Measurements from ENCODE around the gene ADRA1B. TPM values are rescaled to one million over a fixed set of nuclear protein-coding genes. Genes with fewer than 3 reads are reported as not detected.

ADRA1B gene
- total and polyA plus RNA-seq, 2 donors (not counting 3 experiments of a cell fraction or from before 2014, with no cell fraction given) = 0.77 TPM; not detected in 1

DNA sequence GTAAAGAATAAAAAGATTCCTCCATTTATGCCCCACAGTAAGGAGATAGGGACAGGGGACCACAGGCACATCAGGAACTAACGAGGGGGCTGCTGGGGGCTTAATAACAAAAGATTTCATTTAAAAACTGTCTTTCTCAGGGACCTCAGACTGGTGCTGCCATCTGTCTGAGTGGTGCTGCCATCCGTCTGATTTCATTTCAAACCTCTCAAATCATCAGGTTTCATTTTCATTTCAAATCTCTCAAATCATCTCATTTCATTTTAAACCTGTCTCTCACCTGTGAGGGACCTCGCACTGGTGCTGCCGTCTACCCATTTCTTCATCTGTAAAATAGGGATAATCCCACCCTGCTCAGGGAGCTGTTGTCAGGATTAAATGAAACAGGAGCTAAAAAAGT is 45.9 kb downstream of the ADRA1B start:
- intact Hi-C loops (cut with micrococcal nuclease) = loop anchor here (10.0 kb wide), 1 partner anchor 187 kb away; no protein-coding TSS in a partner anchor
- CTCF ChIA-PET = interaction anchor here (0.7 to 1.6 kb wide), 5 partner anchors 11 to 805 kb away, joined by 3 to 6 read pairs (median 3); no protein-coding TSS in a partner anchor
- POLR2A ChIA-PET = interaction anchor here (0.6 to 0.7 kb wide), 2 partner anchors 621 to 787 kb away, joined by 3 read pairs; no protein-coding TSS in a partner anchor

DNA sequence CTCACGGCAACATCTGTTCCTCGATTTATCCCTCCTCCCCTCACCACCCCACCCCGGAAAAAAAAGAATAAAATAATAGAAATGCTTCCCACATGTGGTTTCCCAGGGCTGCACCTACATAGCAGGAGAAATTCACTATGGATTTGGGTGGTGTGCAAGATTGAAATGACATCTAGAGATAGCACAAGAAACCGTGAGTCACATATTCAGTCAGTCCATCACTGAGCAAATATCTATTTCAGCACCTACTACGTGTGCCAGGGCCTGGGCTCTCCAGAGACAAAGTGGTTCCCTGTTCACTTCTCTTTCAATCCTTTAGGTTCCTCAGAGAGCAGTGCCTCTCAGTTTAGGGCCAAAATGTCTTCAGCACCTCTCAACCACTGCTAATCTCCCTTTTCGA is 47.7 kb downstream of the ADRA1B start:
- no TSS peak for BruUV-seq (replicated peaks)

More for the DNA sequence above, 45.9 kb downstream of the ADRA1B start:
- Histone ChIP-seq H3K27me3 (ENCODE audit: control insufficient read depth in 2 of 2, insufficient read depth in 2 of 2, low read length in 2 of 2) (peaks cover 3 to 6% of the 10 kb centered on the region in 2 experiments), H3K9ac (replicated peaks; ENCODE audit: extremely low read depth, insufficient read depth, low read length) (no peak overlapping the region), H3K4me3 (replicated peaks in 1 of 3; ENCODE audit: insufficient read depth in 1 of 3, low read depth in 1 of 3, low read length in 3 of 3) (no peak overlapping the region), H3K27ac (ENCODE audit: insufficient read depth, low read depth, low read length) (no peak overlapping the region), H4K20me1 (replicated peaks; ENCODE audit: control insufficient read depth, extremely low read depth, insufficient read depth, low read length) (no peaks in the 10 kb centered on the region), H2AFZ (ENCODE audit: low read depth, low read length) (no peak overlapping the region), H3K4me2 (ENCODE audit: insufficient read depth, low read length) (no peak overlapping the region), H3K36me3 (ENCODE audit: control insufficient read depth in 2 of 2, extremely low read depth in 1 of 2, insufficient read depth in 2 of 2, low read length in 2 of 2) (no peaks in the 10 kb centered on the region), H3K79me2 (ENCODE audit: control insufficient read depth, insufficient read depth, low read length) (no peaks in the 10 kb centered on the region), H3K4me1 (ENCODE audit: control insufficient read depth, extremely low read depth, insufficient read depth, low read length) (no peaks in the 10 kb centered on the region), H3K9me1 (replicated peaks; ENCODE audit: control insufficient read depth, extremely low read depth, insufficient read depth, low read length) (no peaks in the 10 kb centered on the region), H3K9me3 (replicated peaks; ENCODE audit: control insufficient read depth, insufficient read depth, low read length) (no peaks in the 10 kb centered on the region)
- dilution Hi-C loops (cut with MboI; ENCODE audit: extremely low pct_ligation_motif_present, low sequenced_read_pairs) = no loop called here
- no peak for TF ChIP-seq MYC (IDR thresholded peaks at IDR 0.05; ENCODE audit: low read depth, low read length)
- no peak for TF ChIP-seq EZH2 (IDR thresholded peaks at IDR 0.05; ENCODE audit: borderline replicate concordance, low read depth, low read length, severe bottlenecking)
- TF ChIP-seq, protein P1, sequence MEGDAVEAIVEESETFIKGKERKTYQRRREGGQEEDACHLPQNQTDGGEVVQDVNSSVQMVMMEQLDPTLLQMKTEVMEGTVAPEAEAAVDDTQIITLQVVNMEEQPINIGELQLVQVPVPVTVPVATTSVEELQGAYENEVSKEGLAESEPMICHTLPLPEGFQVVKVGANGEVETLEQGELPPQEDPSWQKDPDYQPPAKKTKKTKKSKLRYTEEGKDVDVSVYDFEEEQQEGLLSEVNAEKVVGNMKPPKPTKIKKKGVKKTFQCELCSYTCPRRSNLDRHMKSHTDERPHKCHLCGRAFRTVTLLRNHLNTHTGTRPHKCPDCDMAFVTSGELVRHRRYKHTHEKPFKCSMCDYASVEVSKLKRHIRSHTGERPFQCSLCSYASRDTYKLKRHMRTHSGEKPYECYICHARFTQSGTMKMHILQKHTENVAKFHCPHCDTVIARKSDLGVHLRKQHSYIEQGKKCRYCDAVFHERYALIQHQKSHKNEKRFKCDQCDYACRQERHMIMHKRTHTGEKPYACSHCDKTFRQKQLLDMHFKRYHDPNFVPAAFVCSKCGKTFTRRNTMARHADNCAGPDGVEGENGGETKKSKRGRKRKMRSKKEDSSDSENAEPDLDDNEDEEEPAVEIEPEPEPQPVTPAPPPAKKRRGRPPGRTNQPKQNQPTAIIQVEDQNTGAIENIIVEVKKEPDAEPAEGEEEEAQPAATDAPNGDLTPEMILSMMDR (IDR thresholded peaks at IDR 0.05; ENCODE audit: extremely low read depth in 1 of 2, insufficient read depth in 1 of 2, low read depth in 1 of 2, low read length in 2 of 2) = no peak
- FAIRE-seq (no peak), DNase-seq (ENCODE audit: low read depth, low spot score) (no peak)
- no TSS peak for BruUV-seq (replicated peaks)

More for the DNA sequence above, 47.7 kb downstream of the ADRA1B start:
- CTCF ChIA-PET = interaction anchor here (0.9 to 2.2 kb wide), 3 partner anchors 13 to 807 kb away, joined by 3 to 10 read pairs (median 3); no protein-coding TSS in a partner anchor
- no peak overlapping the region for H3K4me2 ChIP-seq (ENCODE audit: insufficient read depth, low read length)
- FAIRE-seq = no peak
- H3K9me3 ChIP-seq (replicated peaks; ENCODE audit: control insufficient read depth, insufficient read depth, low read length) = no peaks in the 10 kb centered on the region
- dilution Hi-C loops (cut with MboI; ENCODE audit: extremely low pct_ligation_motif_present, low sequenced_read_pairs) = no loop called here
- no peak overlapping the region for H2AFZ ChIP-seq (ENCODE audit: low read depth, low read length)
- H3K27ac ChIP-seq (ENCODE audit: insufficient read depth, low read depth, low read length) = no peak overlapping the region
- TF ChIP-seq MYC (IDR thresholded peaks at IDR 0.05; ENCODE audit: low read depth, low read length) = no peak
- TF ChIP-seq, protein P1 (IDR thresholded peaks at IDR 0.05; ENCODE audit: extremely low read depth in 1 of 2, insufficient read depth in 1 of 2, low read depth in 1 of 2, low read length in 2 of 2) = no peak
- TF ChIP-seq EZH2 (IDR thresholded peaks at IDR 0.05; ENCODE audit: borderline replicate concordance, low read depth, low read length, severe bottlenecking) = no peak
- TF ChIP-seq JUN (IDR thresholded peaks at IDR 0.05; ENCODE audit: borderline replicate concordance, insufficient read depth, insufficient read length, low read depth) = no peak
- TF ChIP-seq, protein P2, sequence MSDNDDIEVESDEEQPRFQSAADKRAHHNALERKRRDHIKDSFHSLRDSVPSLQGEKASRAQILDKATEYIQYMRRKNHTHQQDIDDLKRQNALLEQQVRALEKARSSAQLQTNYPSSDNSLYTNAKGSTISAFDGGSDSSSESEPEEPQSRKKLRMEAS (IDR thresholded peaks at IDR 0.05; ENCODE audit: insufficient read depth, insufficient read length) = no peak
- no peak for TF ChIP-seq FOS (IDR thresholded peaks at IDR 0.05; ENCODE audit: borderline replicate concordance, insufficient read depth, low read length)
- no peak for TF ChIP-seq GATA2 (IDR thresholded peaks at IDR 0.05; ENCODE audit: insufficient read depth, insufficient read length, low read depth, low read length)
- no peak for TF ChIP-seq POLR2A (IDR thresholded peaks at IDR 0.05; ENCODE audit: low read depth, low read length)
- no peak for TF ChIP-seq POLR2AphosphoS5 (IDR thresholded peaks at IDR 0.05; ENCODE audit: insufficient read depth, low read depth, low read length)
- H3K27me3 ChIP-seq (ENCODE audit: control insufficient read depth in 2 of 2, insufficient read depth in 2 of 2, low read length in 2 of 2) = peaks cover 3 to 6% of the 10 kb centered on the region in 2 experiments
- H3K4me3 ChIP-seq (replicated peaks in 1 of 3; ENCODE audit: insufficient read depth in 1 of 3, low read depth in 1 of 3, low read length in 3 of 3) = no peak overlapping the region
- H3K9ac ChIP-seq (replicated peaks; ENCODE audit: extremely low read depth, insufficient read depth, low read length) = no peak overlapping the region
- no peaks in the 10 kb centered on the region for H4K20me1 ChIP-seq (replicated peaks; ENCODE audit: control insufficient read depth, extremely low read depth, insufficient read depth, low read length)
- no peak for DNase-seq (ENCODE audit: low read depth, low spot score)
- H3K36me3 ChIP-seq (ENCODE audit: control insufficient read depth in 2 of 2, extremely low read depth in 1 of 2, insufficient read depth in 2 of 2, low read length in 2 of 2) = no peaks in the 10 kb centered on the region
- POLR2A ChIA-PET = interaction anchor here (0.5 kb wide), 1 partner anchor 8 kb away, joined by 4 read pairs; no protein-coding TSS in a partner anchor
- H3K9me1 ChIP-seq (replicated peaks; ENCODE audit: control insufficient read depth, extremely low read depth, insufficient read depth, low read length) = no peaks in the 10 kb centered on the region
- no peaks in the 10 kb centered on the region for H3K4me1 ChIP-seq (ENCODE audit: control insufficient read depth, extremely low read depth, insufficient read depth, low read length)
- intact Hi-C loops (cut with micrococcal nuclease) = loop anchor here (10.0 kb wide), 1 partner anchor 189 kb away; no protein-coding TSS in a partner anchor
- no peaks in the 10 kb centered on the region for H3K79me2 ChIP-seq (ENCODE audit: control insufficient read depth, insufficient read depth, low read length)
